DOHH2 (cell line): ENCODE measurements around the gene ALK.

Experiments
- EZH2phosphoT487 ChIP-seq: fragments of 200-600 bp; sonication (generic); IDR thresholded peaks from 2 replicates; pipeline ENCODE4 v1.6.1; 2017; ENCODE audit warnings: borderline replicate concordance, mild to moderate bottlenecking, antibody characterized with exemption, low read length, moderate library complexity, mixed read lengths
- TF ChIP-seq, protein P1 (sequence below): fragments of 200-600 bp; sonication (generic); IDR thresholded peaks from one replicate; pipeline ENCODE4 v1.5.1; 2014; ENCODE audit warnings: antibody characterized with exemption, mild to moderate bottlenecking, low read depth, low read length; ENCODE audit not compliant: poor library complexity, severe bottlenecking

DNA sequence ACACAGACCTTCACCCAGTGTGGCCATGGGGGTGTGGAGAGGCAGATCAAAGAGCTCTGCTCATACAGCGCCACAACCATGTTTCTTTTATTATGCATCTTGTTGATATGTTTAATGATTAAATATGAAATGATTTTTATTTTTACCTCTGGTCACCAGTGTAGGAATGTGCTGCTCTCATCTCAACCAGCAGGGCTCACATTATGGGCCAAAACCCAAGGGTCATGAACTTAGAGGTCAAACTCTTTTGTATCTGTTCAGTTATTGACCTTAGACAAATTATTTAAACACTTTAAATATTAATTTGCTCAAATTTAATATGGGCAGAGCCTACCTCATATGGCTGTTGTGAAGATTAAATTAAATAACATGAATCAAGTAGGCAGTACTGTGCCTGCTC, 386.2 kb downstream of the ALK start:
- TF ChIP-seq, protein P1, sequence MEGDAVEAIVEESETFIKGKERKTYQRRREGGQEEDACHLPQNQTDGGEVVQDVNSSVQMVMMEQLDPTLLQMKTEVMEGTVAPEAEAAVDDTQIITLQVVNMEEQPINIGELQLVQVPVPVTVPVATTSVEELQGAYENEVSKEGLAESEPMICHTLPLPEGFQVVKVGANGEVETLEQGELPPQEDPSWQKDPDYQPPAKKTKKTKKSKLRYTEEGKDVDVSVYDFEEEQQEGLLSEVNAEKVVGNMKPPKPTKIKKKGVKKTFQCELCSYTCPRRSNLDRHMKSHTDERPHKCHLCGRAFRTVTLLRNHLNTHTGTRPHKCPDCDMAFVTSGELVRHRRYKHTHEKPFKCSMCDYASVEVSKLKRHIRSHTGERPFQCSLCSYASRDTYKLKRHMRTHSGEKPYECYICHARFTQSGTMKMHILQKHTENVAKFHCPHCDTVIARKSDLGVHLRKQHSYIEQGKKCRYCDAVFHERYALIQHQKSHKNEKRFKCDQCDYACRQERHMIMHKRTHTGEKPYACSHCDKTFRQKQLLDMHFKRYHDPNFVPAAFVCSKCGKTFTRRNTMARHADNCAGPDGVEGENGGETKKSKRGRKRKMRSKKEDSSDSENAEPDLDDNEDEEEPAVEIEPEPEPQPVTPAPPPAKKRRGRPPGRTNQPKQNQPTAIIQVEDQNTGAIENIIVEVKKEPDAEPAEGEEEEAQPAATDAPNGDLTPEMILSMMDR: no peak
- no peak for TF ChIP-seq EZH2phosphoT487
